Spinal cord (tissue), 10 donors: ENCODE measurements around the gene TGFBR3. TPM values are rescaled to one million over a fixed set of nuclear protein-coding genes. Genes with fewer than 3 reads are reported as not detected.

Experiments used
- DNase-seq, 6 donors: peaks; one replicate each; pipeline versions ENCODE4 v3.0.0 to v3.0.0-alpha.2; 2013 to 2015; ENCODE audit warnings: low spot score in 6 of 6, low read depth in 4 of 6
- H3K27ac ChIP-seq: one replicate; pipeline ENCODE4 v1.5.1; 2013; ENCODE audit warnings: low read depth, low read length, control low read depth
- H3K27me3 ChIP-seq: one replicate; pipeline ENCODE4 v1.6.1; 2013; ENCODE audit warnings: low read length; ENCODE audit not compliant: control insufficient read depth, insufficient read depth
- H3K36me3 ChIP-seq: one replicate; pipeline ENCODE4 v1.6.1; 2013; ENCODE audit warnings: low read length; ENCODE audit not compliant: control insufficient read depth, insufficient read depth
- H3K4me1 ChIP-seq: one replicate; pipeline ENCODE4 v1.6.1; 2013; ENCODE audit warnings: low read length; ENCODE audit not compliant: control insufficient read depth, insufficient read depth
- H3K4me3 ChIP-seq: one replicate; pipeline ENCODE4 v1.5.1; 2013; ENCODE audit warnings: low read depth, low read length, control low read depth
- H3K9me3 ChIP-seq: one replicate; pipeline ENCODE4 v1.6.1; 2013; ENCODE audit warnings: low read length; ENCODE audit not compliant: control insufficient read depth, insufficient read depth
- WGBS: methylation state at CpG from one replicate; pipeline ENCODE4 v1.1.5; 2013; ENCODE audit warnings: missing lambda C conversion rate; ENCODE audit not compliant: insufficient coverage; 5-methylcytosine and 5-hydroxymethylcytosine counted together
- polyA plus RNA-seq, 2 donors: library from polyadenylated mRNA; unstranded; fragments of 120-200 nt; gene quantifications; one replicate each; pipeline ENCODE4 v1.2.1, GENCODE V29; 2013; ENCODE audit not compliant: insufficient read length in 2 of 2
- total RNA-seq, 2 donors: library from RNA; depleted of rRNA in 1 of 2; stranded (reverse); fragments of 120-200 nt in 1 of 2; fragments of >200 nt in 1 of 2; gene quantifications; one replicate each; pipeline versions ENCODE4 v1.2.3 to v1.2.4, GENCODE V29; 2013 to 2014
- donor health status: healthy.

Gene TGFBR3
- total and polyA plus RNA-seq, 4 donors, result 8.0 to 99.8 (median 30.0) TPM

- WGBS, result no CpG with 5 or more reads among the region's 1 CpG
- Histone ChIP-seq H3K4me1 (peaks cover 9% of the 10 kb centered on the region), H3K27ac (no peak overlapping the region), H3K9me3 (no peaks in the 10 kb centered on the region), H3K36me3 (no peaks in the 10 kb centered on the region), H3K4me3 (no peak overlapping the region), H3K27me3 (no peaks in the 10 kb centered on the region)
- peak in 1 of 6 donors; percentile 40 for DNase-seq
These were observed 94.8 kb downstream of the TGFBR3 start for GRCh38 chr1:91791103-91791502.

DNA sequence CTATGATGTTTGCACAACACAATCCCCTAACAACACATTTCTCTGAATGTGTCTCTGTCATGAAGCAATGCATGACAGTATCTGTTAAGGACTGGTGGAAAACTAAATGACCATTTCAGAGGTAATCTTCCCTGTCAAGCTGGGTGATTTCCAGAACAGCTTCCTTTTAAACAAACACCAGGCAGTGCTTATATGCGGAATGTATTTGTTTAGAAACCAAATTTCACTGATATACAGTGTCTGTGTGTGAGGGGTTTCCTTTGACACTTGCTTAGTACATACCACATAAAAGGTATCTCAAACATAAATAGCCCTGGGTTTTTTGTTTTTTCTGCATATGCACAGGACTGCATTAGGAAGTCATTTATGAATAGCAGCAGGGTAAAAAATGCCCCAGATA, 95.6 kb downstream of the TGFBR3 start:
- peak in 1 of 6 donors; percentile 33 for DNase-seq
- Histone ChIP-seq H3K9me3 (no peaks in the 10 kb centered on the region), H3K4me1 (peaks cover 9% of the 10 kb centered on the region), H3K4me3 (no peak overlapping the region), H3K27me3 (no peaks in the 10 kb centered on the region), H3K36me3 (no peaks in the 10 kb centered on the region), H3K27ac (no peak overlapping the region)
- no CpG with 5 or more reads among the region's 1 CpG for WGBS

DNA sequence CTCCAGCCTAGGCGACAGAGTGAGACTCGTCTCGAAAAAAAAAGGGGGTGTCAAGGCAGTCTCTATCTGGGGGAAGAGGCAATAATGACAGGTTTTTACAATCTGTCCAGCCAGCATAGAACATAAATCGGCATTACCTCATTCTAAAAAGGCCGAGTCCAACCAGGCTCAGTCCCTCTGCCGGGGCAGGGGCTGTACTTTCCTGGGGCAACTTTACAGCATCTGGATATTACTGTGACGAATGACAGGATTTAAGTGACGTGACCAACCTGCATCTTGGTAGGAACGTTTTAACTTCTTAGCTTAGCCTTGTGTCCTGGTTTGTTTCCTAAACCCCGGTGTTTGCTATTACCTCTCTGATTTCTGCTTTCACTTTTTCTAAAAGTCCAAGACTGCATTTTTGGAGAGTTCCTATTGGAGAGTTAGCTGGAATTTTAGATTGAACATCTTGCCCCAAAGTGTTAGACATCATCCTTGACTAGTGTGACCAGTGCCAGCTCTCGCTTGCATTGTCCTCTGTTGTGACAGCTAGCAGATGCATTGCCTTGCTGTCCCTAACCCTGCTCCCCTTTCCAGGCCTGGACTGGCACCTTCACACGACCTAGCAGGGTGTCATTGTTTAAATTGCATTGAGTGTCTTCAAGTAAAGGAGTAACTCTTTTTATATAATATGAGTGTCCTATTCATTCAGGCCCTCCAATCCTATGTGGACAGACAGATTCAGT, 96.5 kb downstream of the TGFBR3 start:
- Histone ChIP-seq H3K4me3 (no peak overlapping the region), H3K4me1 (peaks cover 9% of the 10 kb centered on the region), H3K27ac (no peak overlapping the region), H3K36me3 (no peaks in the 10 kb centered on the region), H3K27me3 (no peaks in the 10 kb centered on the region), H3K9me3 (no peaks in the 10 kb centered on the region)
- DNase-seq, result no peak
- WGBS, result 80% methylated on average over 8 of the region's 12 CpGs

- Histone ChIP-seq H3K9me3 (no peaks in the 10 kb centered on the region), H3K4me3 (no peak overlapping the region), H3K4me1 (peaks cover 9% of the 10 kb centered on the region), H3K27ac (no peak overlapping the region), H3K36me3 (no peaks in the 10 kb centered on the region), H3K27me3 (no peaks in the 10 kb centered on the region)
- 93% methylated on average over 3 of the region's 3 CpGs for WGBS
- no peak for DNase-seq
These were observed 98.0 kb downstream of the TGFBR3 start for GRCh38 chr1:91787919-91788318.

DNA sequence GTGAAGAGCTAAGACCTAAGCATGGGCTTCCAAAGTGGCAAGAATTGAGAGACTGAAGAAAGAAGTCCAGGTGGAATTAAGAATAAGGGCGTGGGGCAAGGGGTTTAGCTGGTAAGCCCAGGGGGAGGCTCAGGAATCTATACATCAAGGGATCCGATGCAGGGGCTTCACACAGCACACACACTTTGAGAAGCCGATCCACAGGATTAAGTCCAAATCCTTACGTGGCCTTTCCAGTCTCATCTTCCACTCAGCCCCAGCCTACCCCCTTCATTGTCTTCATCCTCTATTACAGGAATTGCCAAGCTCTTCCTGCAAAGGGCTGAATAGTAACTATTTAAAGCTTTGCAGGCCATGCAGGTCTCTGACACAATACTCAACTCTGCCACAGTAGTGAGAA, 101.3 kb downstream of the TGFBR3 start:
- Histone ChIP-seq H3K4me1 (peaks cover 11% of the 10 kb centered on the region), H3K4me3 (no peak overlapping the region), H3K9me3 (no peaks in the 10 kb centered on the region), H3K27ac (no peak overlapping the region), H3K27me3 (no peaks in the 10 kb centered on the region), H3K36me3 (no peaks in the 10 kb centered on the region)
- 94% methylated on average over 4 of the region's 4 CpGs for WGBS
- no peak for DNase-seq

GRCh38 chr1:91784191-91784590, 101.8 kb downstream of the TGFBR3 start:
- peak in 1 of 6 donors; percentile 66 for DNase-seq
- Histone ChIP-seq H3K4me1 (peaks cover 10% of the 10 kb centered on the region), H3K27ac (no peak overlapping the region)

GRCh38 chr1:91783423-91784170, 102.4 kb downstream of the TGFBR3 start:
- Histone ChIP-seq H3K4me1 (peaks cover 8% of the 10 kb centered on the region), H3K27me3 (no peaks in the 10 kb centered on the region)

More at GRCh38 chr1:91784191-91784590, 101.8 kb downstream of the TGFBR3 start:
- no peaks in the 10 kb centered on the region for H3K9me3 ChIP-seq
- no peaks in the 10 kb centered on the region for H3K36me3 ChIP-seq
- 100% methylated on average over 1 of the region's 3 CpGs for WGBS
- H3K27me3 ChIP-seq, result no peaks in the 10 kb centered on the region
- no peak overlapping the region for H3K4me3 ChIP-seq

GRCh38 chr1:91781901-91782622, 103.9 kb downstream of the TGFBR3 start:
- Histone ChIP-seq H3K4me3 (no peak overlapping the region), H3K36me3 (no peaks in the 10 kb centered on the region), H3K4me1 (peaks cover 8% of the 10 kb centered on the region), H3K27ac (peak overlapping the region; percentile 36), H3K27me3 (no peaks in the 10 kb centered on the region), H3K9me3 (no peaks in the 10 kb centered on the region)
- peak in 1 of 6 donors; percentile 42 for DNase-seq
- 79% methylated on average over 8 of the region's 10 CpGs for WGBS

More at GRCh38 chr1:91783423-91784170, 102.4 kb downstream of the TGFBR3 start:
- Histone ChIP-seq H3K27ac (peak overlapping the region; percentile 36), H3K4me3 (no peak overlapping the region), H3K36me3 (no peaks in the 10 kb centered on the region), H3K9me3 (no peaks in the 10 kb centered on the region)
- 69% methylated on average over 2 of the region's 7 CpGs for WGBS
- DNase-seq, result peak in 2 of 6 donors; percentile 71 to 82

DNA sequence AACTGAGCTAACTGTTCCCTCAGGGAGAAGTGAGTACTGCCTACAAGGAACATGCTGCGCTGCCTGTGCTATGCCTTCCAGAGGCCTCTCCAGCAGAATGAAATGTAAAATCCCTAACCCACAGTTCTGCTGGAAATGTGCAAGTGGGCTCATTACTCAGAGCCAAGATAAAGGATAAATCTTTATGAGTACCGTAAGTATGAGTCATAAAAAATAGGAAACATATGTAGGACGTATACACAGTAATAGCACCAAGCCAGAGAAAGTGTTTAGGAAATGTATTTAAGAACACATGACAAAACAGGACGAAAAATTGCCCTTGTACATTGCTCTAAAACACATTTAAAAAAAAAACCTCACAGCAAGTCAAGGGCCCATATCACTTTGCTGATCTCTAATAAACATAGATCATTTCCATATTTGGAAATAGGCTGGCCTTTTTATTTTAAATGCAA, 104.6 kb downstream of the TGFBR3 start:
- no peaks in the 10 kb centered on the region for H3K27me3 ChIP-seq
- H3K36me3 ChIP-seq, result no peaks in the 10 kb centered on the region
- H3K4me3 ChIP-seq, result no peak overlapping the region
- peaks cover 8% of the 10 kb centered on the region for H3K4me1 ChIP-seq
- DNase-seq, result peak in 2 of 6 donors; percentile 48 to 54
- no peaks in the 10 kb centered on the region for H3K9me3 ChIP-seq
- peak overlapping the region; percentile 36 for H3K27ac ChIP-seq
- WGBS, result no CpG with 5 or more reads among the region's 4 CpGs
